HEK293 (cell line): ENCODE results near the gene FBXL7.

ENCODE experiments used
- CTCF ChIA-PET: fragments of 350-600 bp; formaldehyde crosslinking; extraction: SDS; loops from one replicate; lab custom pipeline; 2021; ENCODE audit warnings: antibody characterized with exemption; lab: Yijun Ruan, JAX
- POLR2A ChIA-PET: fragments of 300-600 bp; formaldehyde crosslinking; extraction: SDS; loops from one replicate; lab custom pipeline; 2020; ENCODE audit warnings: antibody characterized with exemption, inconsistent platforms; lab: Yijun Ruan, JAX
- H3K27ac ChIP-seq: fragments of 200-500 bp; sonication (Bioruptor generic); 2 replicates; pipeline ENCODE4 v1.5.1; 2014; ENCODE audit warnings: low read depth, low read length, control low read depth, inconsistent platforms; ENCODE audit errors: extremely low read depth
- H3K36me3 ChIP-seq, 2 experiments: fragments of 200-500 bp in 1 of 2; sonication (Bioruptor generic) in 1 of 2; 1 replicate in 1 of 2; 2 replicates in 1 of 2; pipeline ENCODE4 v1.5.1; 2014 to 2017; ENCODE audit warnings: inconsistent platforms in 2 of 2, low read length in 2 of 2; ENCODE audit not compliant: control insufficient read depth in 2 of 2, insufficient read depth in 1 of 2
- H3K4me1 ChIP-seq: fragments of 200-500 bp; sonication (Bioruptor generic); 2 replicates; pipeline ENCODE4 v1.5.1; 2014; ENCODE audit warnings: mild to moderate bottlenecking, low read length, inconsistent platforms; ENCODE audit not compliant: control insufficient read depth, insufficient read depth
- H3K4me3 ChIP-seq: 2 replicates; pipeline ENCODE4 v1.5.1; 2011; ENCODE audit warnings: low read depth, mild to moderate bottlenecking, control low read depth, low read length, moderate library complexity
- H3K9me3 ChIP-seq: fragments of 200-500 bp; sonication (Bioruptor generic); 2 replicates; pipeline ENCODE4 v1.5.1; 2014; ENCODE audit warnings: low read depth, low read length, inconsistent platforms; ENCODE audit not compliant: control insufficient read depth, insufficient read depth
- HOXC10 ChIP-seq: sonication (generic); formaldehyde crosslinking; IDR thresholded peaks from 2 replicates; pipeline ENCODE4 v1.8.1; 2023; ENCODE audit warnings: mild to moderate bottlenecking, missing genetic modification reagents
- KLF8 ChIP-seq: fragments of 450-650 bp; formaldehyde crosslinking; IDR thresholded peaks from 2 replicates; pipeline ENCODE4 v1.5.1; 2016; ENCODE audit warnings: missing biosample characterization, missing genetic modification characterization
- MZF1 ChIP-seq: fragments of 450-650 bp; formaldehyde crosslinking; IDR thresholded peaks from 2 replicates; pipeline ENCODE4 v1.5.1; 2017; ENCODE audit warnings: missing biosample characterization, missing genetic modification characterization, borderline replicate concordance
- OVOL3 ChIP-seq: fragments of 450-650 bp; formaldehyde crosslinking; IDR thresholded peaks from 2 replicates; pipeline ENCODE4 v1.5.1; 2016; ENCODE audit warnings: missing biosample characterization, missing genetic modification characterization
- PBX3 ChIP-seq: sonication (generic); formaldehyde crosslinking; IDR thresholded peaks from 2 replicates; pipeline ENCODE4 v1.8.1; 2022; ENCODE audit warnings: mild to moderate bottlenecking, moderate library complexity, missing genetic modification reagents
- SP7 ChIP-seq: fragments of 450-650 bp; formaldehyde crosslinking; IDR thresholded peaks from 2 replicates; pipeline ENCODE4 v1.5.1; 2016; ENCODE audit warnings: missing biosample characterization, missing genetic modification characterization
- WT1 ChIP-seq: fragments of 450-650 bp; formaldehyde crosslinking; IDR thresholded peaks from 2 replicates; pipeline ENCODE4 v1.5.1; 2016; ENCODE audit warnings: missing biosample characterization, missing genetic modification characterization
- YY2 ChIP-seq: fragments of 450-650 bp; formaldehyde crosslinking; IDR thresholded peaks from 2 replicates; pipeline ENCODE4 v1.5.1; 2016; ENCODE audit warnings: missing biosample characterization, missing genetic modification characterization
- ZBTB10 ChIP-seq: fragments of 450-650 bp; formaldehyde crosslinking; IDR thresholded peaks from 2 replicates; pipeline ENCODE4 v1.5.1; 2016; ENCODE audit warnings: missing biosample characterization, missing genetic modification characterization
- ZBTB20 ChIP-seq: fragments of 450-650 bp; formaldehyde crosslinking; IDR thresholded peaks from 2 replicates; pipeline ENCODE4 v1.5.1; 2016; ENCODE audit warnings: missing biosample characterization, missing genetic modification characterization
- ZNF121 ChIP-seq: fragments of 450-650 bp; formaldehyde crosslinking; IDR thresholded peaks from 2 replicates; pipeline ENCODE4 v1.5.1; 2016; ENCODE audit warnings: missing biosample characterization, missing genetic modification characterization
- ZNF184 ChIP-seq: fragments of 450-650 bp; IDR thresholded peaks from 2 replicates; pipeline ENCODE4 v1.5.1; 2018; ENCODE audit warnings: missing biosample characterization, mild to moderate bottlenecking, missing genetic modification characterization
- ZNF211 ChIP-seq: fragments of 450-650 bp; formaldehyde crosslinking; IDR thresholded peaks from 2 replicates; pipeline ENCODE4 v1.5.1; 2016; ENCODE audit warnings: low read depth, missing biosample characterization, missing genetic modification characterization
- ZNF24 ChIP-seq: fragments of 450-650 bp; formaldehyde crosslinking; IDR thresholded peaks from 2 replicates; pipeline ENCODE4 v1.5.1; 2016; ENCODE audit warnings: missing biosample characterization, missing genetic modification characterization
- ZNF311 ChIP-seq: fragments of 450-650 bp; formaldehyde crosslinking; IDR thresholded peaks from 2 replicates; pipeline ENCODE4 v1.5.1; 2017; ENCODE audit warnings: missing biosample characterization, missing genetic modification characterization, borderline replicate concordance
- ZNF350 ChIP-seq: fragments of 450-650 bp; formaldehyde crosslinking; IDR thresholded peaks from 2 replicates; pipeline ENCODE4 v1.5.0; 2017; ENCODE audit warnings: missing biosample characterization, mild to moderate bottlenecking, missing genetic modification characterization
- ZNF354C ChIP-seq: fragments of 450-650 bp; formaldehyde crosslinking; IDR thresholded peaks from 2 replicates; pipeline ENCODE4 v1.5.1; 2016; ENCODE audit warnings: missing biosample characterization, missing genetic modification characterization, low read depth, borderline replicate concordance
- ZNF37A ChIP-seq: fragments of 450-650 bp; IDR thresholded peaks from 2 replicates; pipeline ENCODE4 v1.5.1; 2018; ENCODE audit warnings: missing biosample characterization, missing genetic modification characterization
- ZNF394 ChIP-seq: fragments of 450-650 bp; formaldehyde crosslinking; IDR thresholded peaks from 2 replicates; pipeline ENCODE4 v1.5.1; 2016; ENCODE audit warnings: missing biosample characterization, missing genetic modification characterization, mild to moderate bottlenecking, moderate library complexity, borderline replicate concordance
- ZNF561 ChIP-seq: fragments of 450-650 bp; IDR thresholded peaks from 2 replicates; pipeline ENCODE4 v1.5.1; 2018; ENCODE audit warnings: missing biosample characterization, missing genetic modification characterization, borderline replicate concordance
- ZNF600 ChIP-seq: fragments of 450-650 bp; formaldehyde crosslinking; IDR thresholded peaks from 2 replicates; pipeline ENCODE4 v1.5.1; 2016; ENCODE audit warnings: missing biosample characterization, missing genetic modification characterization
- ZNF623 ChIP-seq: fragments of 450-650 bp; formaldehyde crosslinking; IDR thresholded peaks from 2 replicates; pipeline ENCODE4 v1.5.1; 2016; ENCODE audit warnings: missing biosample characterization, missing genetic modification characterization
- ZNF624 ChIP-seq: fragments of 450-650 bp; formaldehyde crosslinking; IDR thresholded peaks from 2 replicates; pipeline ENCODE4 v1.5.1; 2017; ENCODE audit warnings: missing biosample characterization, missing genetic modification characterization
- ZNF629 ChIP-seq: fragments of 450-650 bp; formaldehyde crosslinking; IDR thresholded peaks from 2 replicates; pipeline ENCODE4 v1.5.1; 2017; ENCODE audit warnings: missing biosample characterization, missing genetic modification characterization
- ZNF654 ChIP-seq: fragments of 450-650 bp; formaldehyde crosslinking; IDR thresholded peaks from 2 replicates; pipeline ENCODE4 v1.5.1; 2016; ENCODE audit warnings: low read depth, missing biosample characterization, missing genetic modification characterization
- ZNF664 ChIP-seq: fragments of 450-650 bp; formaldehyde crosslinking; IDR thresholded peaks from 2 replicates; pipeline ENCODE4 v1.5.1; 2016; ENCODE audit warnings: missing biosample characterization, missing genetic modification characterization
- ZNF707 ChIP-seq: fragments of 450-650 bp; formaldehyde crosslinking; IDR thresholded peaks from 2 replicates; pipeline ENCODE4 v1.5.1; 2016; ENCODE audit warnings: missing biosample characterization, missing genetic modification characterization
- ZNF768 ChIP-seq: fragments of 450-650 bp; formaldehyde crosslinking; IDR thresholded peaks from 2 replicates; pipeline ENCODE4 v1.5.1; 2018; ENCODE audit warnings: missing biosample characterization, mild to moderate bottlenecking, missing genetic modification characterization
- ZNF791 ChIP-seq: fragments of 450-650 bp; formaldehyde crosslinking; IDR thresholded peaks from 2 replicates; pipeline ENCODE4 v1.5.1; 2016; ENCODE audit warnings: missing biosample characterization, missing genetic modification characterization
- ZSCAN16 ChIP-seq: fragments of 450-650 bp; formaldehyde crosslinking; IDR thresholded peaks from 2 replicates; pipeline ENCODE4 v1.5.1; 2016; ENCODE audit warnings: missing biosample characterization, missing genetic modification characterization
- ZSCAN30 ChIP-seq: fragments of 450-650 bp; IDR thresholded peaks from 2 replicates; pipeline ENCODE4 v1.5.1; 2018; ENCODE audit warnings: missing biosample characterization, mild to moderate bottlenecking, missing genetic modification characterization, moderate library complexity

FBXL7 gene

GRCh38 chr5:15683332-15683731 lies 183.4 kb downstream of the FBXL7 start:
- ChIA-PET CTCF (interaction anchor here (0.6 to 1.6 kb wide), 5 partner anchors 14 to 446 kb away, joined by 3 to 4 read pairs (median 3); no protein-coding TSS in a partner anchor), POLR2A (no interaction called here)
- TF ChIP-seq WT1 (no peak), ZNF629 (tag by site-specific recombination) (no peak), ZBTB10 (tag by site-specific recombination) (no peak), ZNF623 (tag by site-specific recombination) (no peak), ZNF37A (tag by site-specific recombination) (no peak), ZNF184 (tag by site-specific recombination) (no peak), KLF8 (no peak), ZNF354C (no peak), HOXC10 (CRISPR knock-in tag) (no peak), ZNF791 (no peak), YY2 (tag by site-specific recombination) (no peak), ZNF24 (tag by site-specific recombination) (no peak), ZSCAN30 (tag by site-specific recombination) (no peak)
- H3K4me1 ChIP-seq = no peaks in the 10 kb centered on the region
- no peaks in the 10 kb centered on the region for H3K36me3 ChIP-seq
- no peaks in the 10 kb centered on the region for H3K9me3 ChIP-seq
- H3K27ac ChIP-seq = no peak overlapping the region
- H3K4me3 ChIP-seq = no peak overlapping the region

- Histone ChIP-seq H3K4me3 (no peak overlapping the region), H3K27ac (no peak overlapping the region), H3K36me3 (no peaks in the 10 kb centered on the region), H3K9me3 (no peaks in the 10 kb centered on the region), H3K4me1 (no peaks in the 10 kb centered on the region)
- ChIA-PET POLR2A (no interaction called here), CTCF (no interaction called here)
- no peak for TF ChIP-seq ZNF121 (tag by site-specific recombination)
- TF ChIP-seq ZNF394 = no peak
- no peak for TF ChIP-seq SP7 (tag by site-specific recombination)
- no peak for TF ChIP-seq ZNF600 (tag by site-specific recombination)
- TF ChIP-seq ZNF311 = no peak
- no peak for TF ChIP-seq ZNF664 (tag by site-specific recombination)
- TF ChIP-seq ZNF350 (tag by site-specific recombination) = no peak
- no peak for TF ChIP-seq ZNF211
- TF ChIP-seq ZNF768 (tag by site-specific recombination) = no peak
- TF ChIP-seq ZNF624 (tag by site-specific recombination) = no peak
- TF ChIP-seq ZNF707 (tag by site-specific recombination) = no peak
- no peak for TF ChIP-seq MZF1 (tag by site-specific recombination)
- no peak for TF ChIP-seq HOXC10 (CRISPR knock-in tag)
- no peak for TF ChIP-seq ZBTB20
- TF ChIP-seq ZNF561 (tag by site-specific recombination) = no peak
- TF ChIP-seq OVOL3 (tag by site-specific recombination) = no peak
- no peak for TF ChIP-seq ZSCAN16 (tag by site-specific recombination)
- no peak for TF ChIP-seq PBX3
- TF ChIP-seq ZNF654 (tag by site-specific recombination) = no peak
Observed at GRCh38 chr5:15687401-15687800, 187.4 kb downstream of the FBXL7 start.
